OCI-LY3 (cell line): ENCODE results near the gene CBR4.

Experiments
- H2AFZ ChIP-seq: fragments of 200-600, 300-600 bp; shearing (Covaris generic); 2 replicates; pipeline ENCODE4 v1.6.0; 2014; ENCODE audit warnings: antibody characterized with exemption, low read depth, low read length
- H3K27ac ChIP-seq: fragments of 200-600, 300-600 bp; sonication (generic); 2 replicates; pipeline ENCODE4 v1.5.1; 2014; ENCODE audit warnings: mild to moderate bottlenecking, low read length, moderate library complexity, mixed read lengths
- H3K27me3 ChIP-seq: fragments of 200-600, 300-600 bp; sonication (generic); 2 replicates; pipeline ENCODE4 v1.6.1; 2014; ENCODE audit warnings: low read depth, low read length, mixed read lengths
- H3K36me3 ChIP-seq: fragments of 200-600, 300-600 bp; sonication (generic); replicated peaks from 2 replicates; pipeline ENCODE3; 2014; ENCODE audit warnings: low read depth, low read length, mixed read lengths
- H3K4me1 ChIP-seq: fragments of 300-600, 200-600 bp; sonication (generic); 2 replicates; pipeline ENCODE4 v1.6.1; 2014; ENCODE audit warnings: low read length, mixed read lengths
- H3K4me2 ChIP-seq: fragments of 200-600, 300-600 bp; sonication (generic); 2 replicates; pipeline ENCODE4 v1.6.1; 2014; ENCODE audit warnings: low read length, mixed read lengths
- H3K4me3 ChIP-seq: fragments of 300-600, 200-600 bp; sonication (generic); 2 replicates; pipeline ENCODE4 v1.5.1; 2014; ENCODE audit warnings: antibody characterized with exemption, mild to moderate bottlenecking, low read length, moderate library complexity
- H3K79me2 ChIP-seq: fragments of 300-600, 200-600 bp; shearing (Covaris generic); 2 replicates; pipeline ENCODE4 v1.6.1; 2014; ENCODE audit warnings: mild to moderate bottlenecking, low read length, mixed read lengths
- H3K9ac ChIP-seq: fragments of 300-600, 200-600 bp; shearing (Covaris generic); 2 replicates; pipeline ENCODE4 v1.6.0; 2014; ENCODE audit warnings: mild to moderate bottlenecking, low read length, moderate library complexity
- H3K9me3 ChIP-seq: fragments of 200-600, 300-600 bp; shearing (Covaris generic); 2 replicates; pipeline ENCODE4 v1.6.1; 2014; ENCODE audit warnings: low read length, mixed read lengths; ENCODE audit not compliant: insufficient read depth
- H4K20me1 ChIP-seq: fragments of 200-600, 300-600 bp; sonication (generic); 2 replicates; pipeline ENCODE4 v1.6.1; 2016; ENCODE audit warnings: low read length, mixed read lengths; ENCODE audit not compliant: insufficient read depth
- EZH2phosphoT487 ChIP-seq: fragments of 200-600 bp; shearing (Covaris generic); IDR thresholded peaks from 2 replicates; pipeline ENCODE4 v1.6.1; 2018; ENCODE audit warnings: antibody characterized with exemption, mixed run types, low read depth
- TF ChIP-seq, protein P1 (sequence below): fragments of 200-600, 300-600 bp; sonication (generic); IDR thresholded peaks from 2 replicates; pipeline ENCODE4 v1.5.1; 2014; ENCODE audit warnings: antibody characterized with exemption, low read length, low read depth

The CBR4 gene

DNA sequence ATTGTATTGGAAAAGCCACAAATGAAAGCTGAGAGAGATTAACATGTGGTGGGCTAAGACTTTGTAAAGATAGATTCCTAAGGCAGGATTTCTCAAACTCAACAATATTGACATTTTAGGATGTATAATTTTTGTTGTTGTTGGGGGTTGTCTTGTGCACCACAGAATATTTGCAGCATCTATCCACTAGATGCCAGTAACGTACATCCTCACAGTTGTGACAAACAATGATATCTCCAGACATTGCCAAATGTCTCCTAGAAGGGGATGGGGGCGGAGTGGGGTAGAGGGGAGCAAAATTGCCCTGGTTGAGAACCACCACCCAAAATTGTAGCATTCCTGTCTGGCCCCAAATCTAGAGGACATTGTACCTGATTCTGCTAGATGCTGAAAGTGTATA is 14.7 kb upstream of the CBR4 start:
- TF ChIP-seq, protein P1, sequence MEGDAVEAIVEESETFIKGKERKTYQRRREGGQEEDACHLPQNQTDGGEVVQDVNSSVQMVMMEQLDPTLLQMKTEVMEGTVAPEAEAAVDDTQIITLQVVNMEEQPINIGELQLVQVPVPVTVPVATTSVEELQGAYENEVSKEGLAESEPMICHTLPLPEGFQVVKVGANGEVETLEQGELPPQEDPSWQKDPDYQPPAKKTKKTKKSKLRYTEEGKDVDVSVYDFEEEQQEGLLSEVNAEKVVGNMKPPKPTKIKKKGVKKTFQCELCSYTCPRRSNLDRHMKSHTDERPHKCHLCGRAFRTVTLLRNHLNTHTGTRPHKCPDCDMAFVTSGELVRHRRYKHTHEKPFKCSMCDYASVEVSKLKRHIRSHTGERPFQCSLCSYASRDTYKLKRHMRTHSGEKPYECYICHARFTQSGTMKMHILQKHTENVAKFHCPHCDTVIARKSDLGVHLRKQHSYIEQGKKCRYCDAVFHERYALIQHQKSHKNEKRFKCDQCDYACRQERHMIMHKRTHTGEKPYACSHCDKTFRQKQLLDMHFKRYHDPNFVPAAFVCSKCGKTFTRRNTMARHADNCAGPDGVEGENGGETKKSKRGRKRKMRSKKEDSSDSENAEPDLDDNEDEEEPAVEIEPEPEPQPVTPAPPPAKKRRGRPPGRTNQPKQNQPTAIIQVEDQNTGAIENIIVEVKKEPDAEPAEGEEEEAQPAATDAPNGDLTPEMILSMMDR = peak; percentile 83
- no peak for TF ChIP-seq EZH2phosphoT487
- no peaks in the 10 kb centered on the region for H4K20me1 ChIP-seq
- no peaks in the 10 kb centered on the region for H3K4me1 ChIP-seq
- H3K9me3 ChIP-seq = no peaks in the 10 kb centered on the region
- no peak overlapping the region for H3K4me2 ChIP-seq
- H3K9ac ChIP-seq = no peak overlapping the region
- no peaks in the 10 kb centered on the region for H3K79me2 ChIP-seq
- H3K27ac ChIP-seq = no peak overlapping the region
- no peak overlapping the region for H2AFZ ChIP-seq
- peaks cover 39% of the 10 kb centered on the region for H3K27me3 ChIP-seq
- no peak overlapping the region for H3K4me3 ChIP-seq
- no peaks in the 10 kb centered on the region for H3K36me3 ChIP-seq

DNA sequence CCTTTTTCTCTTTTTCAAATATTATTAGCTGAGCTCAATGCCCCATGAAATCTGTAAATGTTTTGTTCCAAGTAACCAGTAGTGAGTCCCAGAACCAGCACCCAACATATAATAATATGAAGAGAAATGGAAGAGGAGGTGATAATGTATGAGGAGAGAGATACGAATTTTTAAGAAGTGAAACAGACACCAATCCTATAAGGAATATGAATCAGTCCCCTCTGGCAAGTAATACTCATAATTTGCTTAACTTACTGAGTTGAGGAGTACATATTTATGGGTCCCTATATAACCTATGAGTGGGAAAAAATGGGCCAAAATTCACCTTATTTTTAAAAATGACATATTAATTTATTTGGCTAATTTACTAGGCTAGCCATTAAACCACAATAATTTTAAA is 8.4 kb upstream of the CBR4 start:
- no peaks in the 10 kb centered on the region for H3K9me3 ChIP-seq
- no peaks in the 10 kb centered on the region for H3K36me3 ChIP-seq
- no peak overlapping the region for H2AFZ ChIP-seq
- H4K20me1 ChIP-seq = no peaks in the 10 kb centered on the region
- H3K9ac ChIP-seq = no peak overlapping the region
- no peaks in the 10 kb centered on the region for H3K79me2 ChIP-seq
- H3K27me3 ChIP-seq = peaks cover 4% of the 10 kb centered on the region; the same call in 1 of the 2 replicates
- H3K4me1 ChIP-seq = no peaks in the 10 kb centered on the region
- TF ChIP-seq, protein P1 = no peak
- no peak for TF ChIP-seq EZH2phosphoT487
- no peak overlapping the region for H3K27ac ChIP-seq
- H3K4me2 ChIP-seq = no peak overlapping the region
- no peak overlapping the region for H3K4me3 ChIP-seq

GRCh38 chr4:169017971-169018370 is 7.9 kb upstream of the CBR4 start:
- Histone ChIP-seq H3K9me3 (no peaks in the 10 kb centered on the region), H3K4me2 (no peak overlapping the region), H3K4me3 (no peak overlapping the region), H4K20me1 (no peaks in the 10 kb centered on the region), H3K27me3 (peaks cover 4% of the 10 kb centered on the region; the same call in 1 of the 2 replicates), H3K9ac (no peak overlapping the region), H3K79me2 (no peaks in the 10 kb centered on the region), H3K4me1 (no peaks in the 10 kb centered on the region), H3K36me3 (no peaks in the 10 kb centered on the region), H3K27ac (no peak overlapping the region), H2AFZ (no peak overlapping the region)
- no peak for TF ChIP-seq EZH2phosphoT487
- TF ChIP-seq, protein P1 = no peak

DNA sequence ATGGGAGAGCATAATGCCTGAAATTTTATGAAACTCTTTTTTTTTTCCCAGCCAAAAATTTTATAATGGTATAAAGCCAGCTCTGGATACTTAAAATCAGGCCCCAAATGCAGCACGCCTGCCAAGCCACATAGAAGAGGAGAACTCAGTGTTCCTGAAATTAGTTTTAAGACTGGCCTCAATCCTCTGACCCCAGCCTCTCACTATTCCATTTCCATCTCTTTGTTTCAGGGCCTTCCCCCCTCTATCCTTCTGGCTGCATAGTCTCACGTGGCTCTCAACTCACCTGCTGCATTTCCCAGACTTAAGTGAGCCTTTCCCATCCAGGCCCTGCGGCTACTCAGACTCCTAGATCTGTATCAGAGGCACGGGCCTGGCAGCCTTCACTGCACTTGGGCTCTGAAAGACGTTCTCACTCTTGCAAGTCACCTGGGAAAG is 5.2 kb upstream of the CBR4 start:
- H3K9me3 ChIP-seq = no peaks in the 10 kb centered on the region
- peak overlapping the region; percentile 60 for H2AFZ ChIP-seq
- H3K79me2 ChIP-seq = no peaks in the 10 kb centered on the region
- H3K4me3 ChIP-seq = no peak overlapping the region
- H3K4me2 ChIP-seq = no peak overlapping the region
- H3K9ac ChIP-seq = no peak overlapping the region
- H4K20me1 ChIP-seq = no peaks in the 10 kb centered on the region
- H3K4me1 ChIP-seq = peaks cover 6% of the 10 kb centered on the region
- TF ChIP-seq, protein P1 = no peak
- TF ChIP-seq EZH2phosphoT487 = no peak
- no peak overlapping the region for H3K27ac ChIP-seq
- H3K27me3 ChIP-seq = no peaks in the 10 kb centered on the region
- H3K36me3 ChIP-seq = no peaks in the 10 kb centered on the region
